Gastroesophageal sphincter (tissue), 4 donors: ENCODE measurements around the gene RNF208. TPM values are rescaled to one million over a fixed set of nuclear protein-coding genes. Genes with fewer than 3 reads are reported as not detected.

Experiments
- ATAC-seq: fragments of 150-250 bp; one replicate; pipeline ENCODE4 v1.9.1; 2016; ENCODE audit warnings: mild to moderate bottlenecking, moderate library complexity
- H3K27ac ChIP-seq, 4 donors: fragments of 200-600 bp; sonication (generic) in 3 of 4; 1 replicate in 3 of 4; 2 replicates in 1 of 4; pipeline ENCODE4 v1.5.1; 2016 to 2019
- H3K27me3 ChIP-seq: fragments of 200-600 bp; sonication (generic); one replicate; pipeline ENCODE4 v1.5.1; 2019
- H3K36me3 ChIP-seq, 2 donors: fragments of 200-600 bp; sonication (generic); one replicate each; pipeline ENCODE4 v1.5.1; 2019; ENCODE audit warnings: control low read depth in 1 of 2
- H3K4me1 ChIP-seq, 3 donors: fragments of 200-600 bp; sonication (generic); 1 replicate in 2 of 3; 2 replicates in 1 of 3; pipeline ENCODE4 v1.5.1; 2016 to 2019; ENCODE audit warnings: control low read depth in 2 of 3
- H3K4me3 ChIP-seq, 2 donors: fragments of 200-600 bp; sonication (generic); one replicate each; pipeline ENCODE4 v1.5.1; 2019; ENCODE audit warnings: mild to moderate bottlenecking in 1 of 2, moderate library complexity in 1 of 2
- H3K9me3 ChIP-seq, 3 donors: fragments of 200-600 bp; sonication (generic); one replicate each; pipeline ENCODE4 v1.5.1; 2017 to 2019; ENCODE audit warnings: control low read depth in 2 of 3
- CTCF ChIP-seq, 4 experiments: fragments of 200-600 bp in 2 of 4; fragments of 450-650 bp in 2 of 4; sonication (generic) in 1 of 4; IDR thresholded peaks; one replicate each; pipeline ENCODE4 v1.5.1; 2017 to 2019; ENCODE audit warnings: antibody characterized with exemption in 4 of 4, mild to moderate bottlenecking in 2 of 4, moderate library complexity in 2 of 4
- EP300 ChIP-seq: sonication (generic); formaldehyde crosslinking; IDR thresholded peaks from one replicate; pipeline ENCODE4 v1.6.1; 2017; ENCODE audit warnings: antibody characterized with exemption, mild to moderate bottlenecking
- POLR2A ChIP-seq, 2 donors: fragments of 450-650 bp; IDR thresholded peaks; one replicate each; pipeline ENCODE4 v1.6.1; 2017; ENCODE audit warnings: antibody characterized with exemption in 2 of 2, mild to moderate bottlenecking in 2 of 2, moderate library complexity in 1 of 2
- POLR2AphosphoS5 ChIP-seq: sonication (generic); formaldehyde crosslinking; IDR thresholded peaks from one replicate; pipeline ENCODE4 v1.6.1; 2017; ENCODE audit warnings: antibody characterized with exemption
- WGBS, 2 donors: methylation state at CpG; one replicate each; pipeline ENCODE4 v1.1.5; 2018; ENCODE audit warnings: low coverage in 1 of 2; 5-methylcytosine and 5-hydroxymethylcytosine counted together
- total RNA-seq, 4 donors: library from RNA; depleted of rRNA; stranded (reverse); fragments of >200 nt; gene quantifications; one replicate each; pipeline ENCODE4 v1.1.0, GENCODE V29; 2016

The RNF208 gene
- total RNA-seq, 4 donors from 2014 or later, result 1.6 to 5.3 (median 3.1) TPM; not detected in 1

GRCh38 chr9:137231372-137232039 is 9.5 kb upstream of the RNF208 start:
- ATAC-seq, result no peak
- Histone ChIP-seq H3K4me3 (no peak overlapping the region), H3K36me3 (no peaks in the 10 kb centered on the region), H3K9me3 (no peaks in the 10 kb centered on the region), H3K27me3 (peaks cover 85% of the 10 kb centered on the region), H3K4me1 (peaks cover 0 to 27% (median 13%) of the 10 kb centered on the region in 3 donors), H3K27ac (no peak overlapping the region)
- WGBS, 2 donors, result 60% methylated on average over 2 of the region's 23 CpGs; no CpG with 5 or more reads in 1 of the 2 donors
- TF ChIP-seq POLR2A (IDR thresholded peaks at IDR 0.05) (no peak), EP300 (no peak), CTCF (IDR thresholded peaks at IDR 0.05) (no peak), POLR2AphosphoS5 (no peak)

GRCh38 chr9:137230705-137231371 is 8.8 kb upstream of the RNF208 start, which contains the start of gene SLC34A3:
Gene SLC34A3, plus strand, starts transcription at chr9:137230901. Its CDS starts 802 bp downstream, at chr9:137231703.
- TF ChIP-seq CTCF (IDR thresholded peaks at IDR 0.05) (no peak), POLR2A (IDR thresholded peaks at IDR 0.05) (no peak), EP300 (no peak), POLR2AphosphoS5 (no peak)
- no CpG with 5 or more reads among the region's 14 CpGs for WGBS, 2 donors
- Histone ChIP-seq H3K4me3 (no peak within 1 kb of the TSS), H3K27ac (no peak within 1 kb of the TSS), H3K36me3 (no peaks in the 10 kb centered on the region), H3K9me3 (no peaks in the 10 kb centered on the region), H3K4me1 (peaks cover 0 to 20% (median 6%) of the 10 kb centered on the region in 3 donors), H3K27me3 (peaks cover 90% of the 10 kb centered on the region)
- ATAC-seq, result no peak

- H3K4me3 ChIP-seq, result no peak overlapping the region
- TF ChIP-seq CTCF (IDR thresholded peaks at IDR 0.05) (no peak), POLR2A (IDR thresholded peaks at IDR 0.05) (no peak), POLR2AphosphoS5 (no peak), EP300 (no peak)
- ATAC-seq, result no peak
- no peak overlapping the region for H3K27ac ChIP-seq
- H3K9me3 ChIP-seq, result no peaks in the 10 kb centered on the region
- WGBS, 2 donors, result 53% methylated on average over 2 of the region's 31 CpGs; no CpG with 5 or more reads in 1 of the 2 donors
- peaks cover 90% of the 10 kb centered on the region for H3K27me3 ChIP-seq
- no peaks in the 10 kb centered on the region for H3K36me3 ChIP-seq
- peaks cover 0 to 13% (median 3%) of the 10 kb centered on the region in 3 donors for H3K4me1 ChIP-seq
Measured at GRCh38 chr9:137229903-137230704, 8.1 kb upstream of the RNF208 start.

- H3K4me3 ChIP-seq, result no peak overlapping the region
- H3K27me3 ChIP-seq, result peaks cover 83% of the 10 kb centered on the region
- ATAC-seq, result no peak
- H3K4me1 ChIP-seq, result peaks cover 0 to 18% (median 4%) of the 10 kb centered on the region in 3 donors
- no peaks in the 10 kb centered on the region for H3K9me3 ChIP-seq
- no peak overlapping the region for H3K27ac ChIP-seq
- H3K36me3 ChIP-seq, result no peaks in the 10 kb centered on the region
- TF ChIP-seq POLR2A (IDR thresholded peaks at IDR 0.05) (no peak), CTCF (IDR thresholded peaks at IDR 0.05) (no peak), POLR2AphosphoS5 (no peak), EP300 (no peak)
- no CpG with 5 or more reads among the region's 27 CpGs for WGBS, 2 donors
Measured at GRCh38 chr9:137228968-137229896, 7.2 kb upstream of the RNF208 start.
